Fibroblast of the conjunctiva (primary cell): ENCODE data around the gene CPEB3.
"Not testable (repeated sequence)": the region's sequence is repeated elsewhere in the genome, so short reads cannot be mapped to it uniquely, and the experiment has no call there.

Source experiments
- DNase-seq: peaks from one replicate; pipeline ENCODE4 v3.0.0-alpha.2; 2010; ENCODE audit warnings: low read depth

The CPEB3 gene

DNA sequence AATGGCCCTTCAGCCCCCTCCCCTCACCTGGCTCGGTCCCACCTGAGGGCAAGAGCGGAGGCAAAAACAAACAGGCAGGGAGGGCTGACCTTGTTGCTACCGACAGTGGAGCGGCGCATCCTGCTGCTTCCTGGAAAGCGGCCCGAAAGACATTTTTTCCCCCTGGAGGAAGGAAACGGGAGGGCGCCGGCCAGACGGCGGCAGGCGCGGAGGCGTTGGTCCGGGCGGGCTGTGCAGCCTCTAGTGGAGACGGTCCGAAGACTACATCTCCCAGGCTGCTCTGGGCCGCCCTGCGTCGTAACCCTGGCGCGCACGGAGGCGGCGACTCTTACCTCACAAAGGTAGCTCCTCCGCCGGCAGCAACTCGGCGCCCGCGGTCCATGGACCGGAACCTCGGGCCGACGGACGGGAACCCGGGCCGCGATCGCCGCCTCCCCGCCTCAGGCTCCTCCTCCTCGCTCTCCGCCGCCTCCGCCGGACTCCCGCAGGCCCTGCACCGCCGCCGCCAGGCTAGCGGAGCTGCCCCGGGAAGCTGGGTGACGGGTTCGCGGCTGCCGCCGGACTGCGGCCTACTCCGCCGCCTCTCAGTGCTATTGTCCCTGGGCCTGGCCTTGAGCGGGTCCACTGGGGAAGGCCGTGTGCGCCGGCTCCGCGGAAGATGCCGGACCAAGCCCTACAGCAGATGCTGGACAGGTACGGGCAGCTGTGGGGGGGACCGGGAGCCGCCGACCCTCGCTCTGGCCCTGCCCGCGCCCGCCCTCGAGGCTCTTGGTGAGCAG is at the start of gene CPEB3, which contains the start of gene MARCHF5:
Gene CPEB3 (minus strand): TSS at position 242 of the 779 bp plus-strand sequence. CDS start 50,728 bp downstream, outside the sequence.
Gene MARCHF5 (plus strand): TSS at position 331 of the 779 bp plus-strand sequence. CDS start 328 bp downstream, at position 659.
- DNase-seq = peak; percentile 93

DNA sequence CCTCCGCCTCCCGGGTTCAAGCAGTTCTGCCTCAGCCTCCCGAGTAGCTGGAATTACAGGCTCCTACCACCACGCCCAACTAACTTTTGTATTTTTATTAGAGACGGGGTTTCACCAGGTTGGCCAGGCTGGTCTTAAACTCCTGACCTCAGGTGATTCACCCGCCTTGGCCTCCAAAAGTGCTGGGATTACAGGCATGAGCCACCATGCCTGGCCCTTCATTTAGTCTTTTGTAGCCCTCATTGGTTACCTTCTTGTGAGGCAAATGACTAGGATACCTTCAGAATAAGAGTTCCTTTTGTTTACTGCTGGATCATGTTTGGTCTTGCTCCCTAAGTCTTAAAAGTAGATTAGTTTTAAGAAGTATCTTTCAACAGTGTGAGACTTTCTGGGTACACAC is 39.0 kb upstream of the CPEB3 start:
- DNase-seq = not testable (repeated sequence)

DNA sequence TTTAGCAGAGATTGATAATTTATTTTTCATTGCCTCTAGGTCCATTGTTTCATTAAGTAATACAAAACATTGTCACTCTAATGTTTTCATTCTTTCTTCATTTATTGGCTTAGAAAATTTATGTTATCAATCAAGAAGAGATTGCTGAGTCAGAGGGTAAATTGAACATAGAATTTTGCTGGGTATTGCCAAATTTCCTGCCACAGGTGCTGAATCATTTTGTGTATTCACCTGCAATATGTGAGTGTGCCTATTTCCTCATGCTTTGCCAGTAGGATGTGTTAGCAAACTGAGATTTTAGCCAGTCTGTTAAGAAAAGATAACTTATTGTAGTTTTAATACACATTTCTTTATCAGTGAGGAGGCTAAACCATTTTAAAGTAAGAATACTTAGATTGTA is 38.1 kb upstream of the CPEB3 start:
- DNase-seq = no peak

DNA sequence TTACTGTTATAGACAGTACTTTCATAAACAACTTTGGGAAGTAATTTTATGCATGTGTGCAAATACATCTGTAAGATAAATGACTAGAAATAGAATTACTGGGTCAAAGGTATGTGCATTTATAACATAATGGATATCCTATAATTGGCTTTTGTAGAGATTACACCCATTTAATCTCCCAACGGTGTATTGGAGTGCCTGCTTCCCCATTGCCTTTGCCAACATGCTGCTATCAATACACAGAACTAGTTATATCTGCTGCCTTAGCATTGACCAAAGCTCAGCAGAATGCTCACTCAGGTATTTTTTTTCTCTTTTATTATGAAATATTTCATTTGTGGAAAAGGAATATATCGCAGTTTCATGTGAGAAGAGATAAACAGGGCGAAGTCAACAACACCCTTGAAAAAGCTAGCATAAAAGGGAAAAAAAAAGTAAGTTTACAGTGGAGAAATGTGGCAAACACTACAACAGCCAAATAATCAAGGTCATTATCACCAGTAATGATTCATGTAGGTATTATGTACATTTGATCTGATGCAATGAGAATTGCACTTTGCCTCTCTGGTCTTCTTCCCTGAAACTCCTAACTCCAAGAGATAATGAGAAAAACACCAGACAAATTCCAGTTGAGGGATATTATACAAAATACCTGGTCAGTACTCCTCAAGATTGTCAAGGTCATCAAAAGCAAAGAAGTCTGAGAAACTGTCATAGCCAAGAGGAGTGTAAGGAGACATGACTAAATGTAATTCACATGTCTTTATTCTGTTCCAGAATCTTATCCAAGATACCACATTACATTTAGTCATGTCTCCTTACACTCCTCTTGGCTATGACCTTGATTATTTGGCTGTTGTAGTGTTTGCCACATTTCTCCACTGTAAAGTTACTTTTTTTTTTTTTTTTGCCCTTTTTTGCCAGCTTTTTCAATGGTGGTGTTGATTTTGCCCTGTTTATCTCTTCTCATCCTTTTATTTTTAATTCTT is 36.9 kb upstream of the CPEB3 start:
- DNase-seq = no peak

DNA sequence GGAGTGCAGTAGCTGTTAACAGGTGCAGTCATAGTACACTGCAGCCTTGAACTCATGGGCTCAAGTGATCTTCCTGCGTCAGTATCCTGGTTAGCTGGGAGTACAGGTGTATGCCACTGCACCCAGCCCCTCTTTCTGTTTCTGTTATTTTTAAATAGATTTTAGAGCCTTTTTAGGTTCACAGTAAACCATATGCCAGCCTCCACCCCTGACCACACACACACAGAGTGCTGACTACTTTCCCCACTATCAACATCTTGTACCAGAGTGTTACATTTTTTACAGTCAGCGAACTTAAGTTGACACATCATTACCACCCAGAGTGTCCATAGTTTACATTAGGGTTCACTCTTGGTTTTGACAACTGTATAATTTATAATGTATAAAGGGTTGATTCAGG is 32.2 kb upstream of the CPEB3 start:
- no peak for DNase-seq

DNA sequence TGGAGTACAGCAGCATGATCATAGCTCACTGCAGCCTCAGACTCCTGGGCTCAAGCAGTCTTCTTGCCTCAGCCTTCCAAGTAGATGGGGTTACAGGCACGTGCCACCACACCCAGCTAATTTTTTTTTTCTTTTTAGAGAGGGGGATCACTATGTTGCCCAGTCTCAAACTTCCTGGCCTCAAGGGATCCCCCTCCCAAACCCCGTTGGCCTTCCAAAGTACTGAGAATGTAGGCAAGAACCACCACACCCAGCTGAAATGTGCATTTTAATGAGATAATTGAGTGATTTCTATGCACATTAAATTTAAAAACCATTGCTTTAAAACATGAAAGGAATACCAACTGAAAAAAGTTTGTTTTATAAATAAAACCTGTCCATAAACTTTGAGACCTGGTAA is 25.7 kb upstream of the CPEB3 start:
- no peak for DNase-seq

DNA sequence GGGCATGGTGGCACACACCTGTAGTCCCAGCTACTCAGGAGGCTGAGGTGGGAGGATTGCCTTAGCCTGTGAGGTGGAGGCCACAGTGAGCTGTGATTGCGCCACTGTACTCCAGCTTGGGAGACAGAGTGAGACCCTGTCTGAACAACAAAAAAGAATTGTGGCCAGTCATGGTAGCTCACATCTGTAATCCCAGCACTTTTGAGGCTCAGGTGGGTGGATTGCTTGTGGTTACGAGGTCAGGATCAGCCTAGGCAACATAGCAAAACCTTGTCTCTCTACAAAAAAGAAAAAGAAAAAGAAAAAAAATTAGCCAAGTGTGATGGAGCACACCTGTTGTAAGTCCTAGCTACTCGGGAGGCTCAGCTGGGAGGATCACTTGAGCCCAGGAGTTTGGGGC is 22.9 kb upstream of the CPEB3 start:
- DNase-seq = no peak

DNA sequence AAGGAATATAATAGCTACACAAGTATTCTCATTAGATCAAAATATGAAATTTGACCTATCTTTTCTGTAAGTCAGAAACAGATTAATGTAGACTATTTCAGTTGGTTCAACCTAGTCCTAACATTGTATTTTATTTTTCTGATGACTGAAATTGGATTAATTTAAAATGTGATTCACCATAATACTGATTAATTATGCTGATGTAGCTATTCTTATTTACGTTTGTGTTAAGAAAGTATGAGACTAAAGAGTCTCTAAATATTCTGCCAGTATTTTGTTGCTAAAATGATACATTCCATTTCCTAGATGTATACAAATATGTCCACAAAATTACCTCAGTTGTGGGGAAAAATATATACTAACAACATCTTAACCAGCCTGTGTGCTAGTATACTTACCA is 18.4 kb upstream of the CPEB3 start:
- DNase-seq = no peak

DNA sequence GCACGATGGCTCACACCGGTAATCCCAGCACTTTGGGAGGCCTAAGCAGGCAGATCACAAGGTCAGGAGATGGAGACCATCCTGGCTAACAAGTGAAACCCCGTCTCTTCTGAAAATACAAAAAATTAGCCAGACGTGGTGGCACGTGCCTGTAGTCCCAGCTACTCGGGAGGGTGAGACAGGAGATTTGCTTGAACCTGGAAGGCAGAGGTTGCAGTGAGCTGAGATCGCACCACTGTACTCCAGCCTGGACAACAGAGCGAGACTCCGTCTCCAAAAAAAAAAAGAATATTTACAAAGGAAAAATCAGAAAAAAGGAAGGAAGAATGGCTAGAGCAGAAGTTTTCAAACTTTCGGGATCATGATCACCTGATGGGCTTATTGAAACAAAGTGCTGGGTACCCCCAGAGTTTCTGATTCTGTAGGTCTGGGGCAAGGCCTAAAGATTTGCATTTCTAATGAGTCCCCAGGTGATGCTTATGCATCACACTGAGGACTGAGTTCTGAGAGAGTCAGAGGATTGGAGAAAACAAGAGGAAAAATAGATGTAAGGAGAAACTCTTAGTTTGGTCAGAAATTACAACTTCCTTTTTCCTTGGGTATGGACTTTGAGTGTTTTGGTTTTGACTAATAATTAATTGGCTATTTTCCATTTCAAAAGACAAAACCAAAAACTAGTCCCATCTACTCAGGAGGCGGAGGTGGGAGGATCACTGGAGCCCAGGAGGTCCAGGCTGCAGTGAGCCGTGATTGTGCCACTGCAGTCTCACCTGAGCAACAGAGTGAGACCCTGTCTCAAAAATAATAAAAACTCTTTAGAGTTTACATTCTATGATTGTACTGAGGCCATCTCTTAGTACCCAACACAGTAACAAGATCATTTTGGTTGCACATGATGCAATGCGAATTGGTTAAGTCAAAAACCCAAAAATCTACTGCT is 14.5 kb upstream of the CPEB3 start:
- DNase-seq = no peak

DNA sequence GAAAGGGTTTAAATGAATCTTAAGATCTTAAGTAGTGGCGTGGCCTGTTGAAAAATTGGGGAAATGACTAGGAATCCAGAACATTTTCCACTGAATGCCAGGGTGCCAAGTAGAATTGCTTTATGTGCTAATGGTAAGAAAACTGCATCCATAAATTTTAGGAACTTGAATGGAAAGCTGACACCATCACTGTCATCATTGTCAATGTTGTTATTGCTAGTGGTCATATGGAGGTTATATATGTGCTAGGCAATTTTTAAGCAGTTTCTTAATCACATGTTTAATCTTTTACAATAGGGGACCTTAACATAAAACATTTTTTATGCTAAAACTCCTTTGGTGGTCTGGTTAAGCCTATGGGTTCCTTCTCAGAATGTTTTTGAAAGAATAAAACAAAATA is 13.2 kb upstream of the CPEB3 start:
- DNase-seq = no peak

DNA sequence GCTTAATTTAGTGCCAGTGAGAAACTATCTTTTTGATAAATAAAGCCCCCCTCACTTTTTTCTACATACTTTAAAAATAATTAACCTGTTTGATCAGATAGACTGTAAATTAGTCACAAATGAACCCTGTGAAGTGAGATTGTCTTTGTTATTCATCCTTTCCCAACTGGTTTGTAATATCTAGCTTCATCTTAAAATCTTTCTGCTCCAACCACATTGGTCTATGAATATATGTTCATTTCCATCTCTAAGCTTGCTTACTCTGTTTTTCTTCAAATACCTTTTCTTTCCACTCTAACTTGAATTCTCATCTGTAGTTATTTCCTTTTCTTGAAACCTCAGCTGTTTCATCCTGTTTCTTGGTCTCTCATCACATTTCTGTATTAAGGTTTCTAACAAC is 12.2 kb upstream of the CPEB3 start:
- DNase-seq = no peak

DNA sequence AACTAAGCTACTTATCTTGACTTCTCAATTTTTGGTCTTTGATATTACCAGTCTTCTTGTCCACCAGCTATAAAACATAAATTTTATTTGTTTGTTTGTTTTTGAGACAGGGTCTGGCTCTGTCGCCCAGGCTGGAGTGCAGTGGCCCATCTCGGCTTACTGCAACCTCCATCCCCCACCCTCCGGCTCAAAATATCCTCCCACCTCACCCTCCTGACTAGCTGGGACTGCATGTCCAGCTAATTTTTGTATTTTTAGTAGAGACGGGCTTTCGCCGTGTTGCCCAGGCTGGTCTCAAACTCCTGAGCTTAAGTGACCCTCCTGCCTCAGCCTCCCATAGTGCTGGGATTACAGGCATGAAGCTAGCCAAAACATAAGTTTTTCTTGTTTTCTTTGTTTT is 7.6 kb upstream of the CPEB3 start:
- DNase-seq = no peak

DNA sequence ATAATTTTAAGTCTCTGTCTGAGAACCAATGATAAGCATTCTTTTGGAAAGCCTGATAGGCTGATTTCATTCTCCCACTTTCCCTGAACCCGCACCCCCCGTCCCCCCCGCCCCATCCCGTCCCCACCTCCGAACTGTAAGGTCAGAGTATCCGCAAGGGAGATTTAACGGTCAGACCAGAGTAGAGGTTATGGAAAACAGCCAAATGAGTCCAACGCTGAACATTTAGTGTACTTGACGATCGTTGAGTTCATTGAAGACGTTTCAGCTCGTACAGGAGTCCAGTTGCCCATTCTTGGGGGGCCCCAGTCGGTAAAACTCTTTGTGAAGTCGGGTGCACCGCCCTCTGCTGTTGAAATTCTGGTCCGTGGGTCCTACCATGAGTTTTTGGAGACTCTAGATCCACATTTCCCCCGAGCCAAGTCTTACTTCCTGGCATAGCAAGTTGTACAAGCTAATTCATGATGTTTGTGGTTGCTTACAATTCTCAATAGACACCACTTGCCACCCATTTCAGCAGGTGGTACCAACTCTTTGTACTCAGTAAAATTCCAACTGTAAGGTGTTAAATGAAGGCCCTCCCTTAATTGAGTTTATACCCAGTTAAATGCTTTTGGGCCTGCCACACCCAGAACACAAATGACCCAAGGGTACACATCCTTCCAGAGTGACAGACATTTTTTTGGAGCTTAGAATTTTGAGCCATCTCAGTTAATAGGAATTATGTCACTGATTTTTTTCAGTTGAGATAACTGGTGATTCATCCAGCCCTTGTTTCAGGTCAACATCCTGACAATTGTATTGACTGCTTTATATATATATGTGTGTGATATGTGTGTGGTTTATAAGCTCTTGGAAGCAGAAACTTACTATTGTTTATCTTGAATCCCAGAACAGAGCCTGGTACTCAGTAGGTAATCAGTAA is 1.3 kb upstream of the CPEB3 start:
- peak; percentile 37 for DNase-seq

DNA sequence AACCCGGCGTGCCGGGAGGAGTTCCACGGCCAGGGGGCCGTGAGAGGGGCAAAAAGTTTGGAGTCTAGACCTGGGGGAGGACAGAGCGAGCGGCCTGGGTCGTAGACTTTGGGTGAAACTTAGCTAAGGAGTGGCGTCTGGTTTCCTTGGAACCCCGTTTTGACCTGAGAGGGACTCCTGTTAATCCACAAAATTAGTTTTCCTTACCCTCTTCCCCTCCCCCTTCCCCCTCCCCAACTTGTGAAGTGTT is 663 bp upstream of the CPEB3 start:
- no peak for DNase-seq

DNA sequence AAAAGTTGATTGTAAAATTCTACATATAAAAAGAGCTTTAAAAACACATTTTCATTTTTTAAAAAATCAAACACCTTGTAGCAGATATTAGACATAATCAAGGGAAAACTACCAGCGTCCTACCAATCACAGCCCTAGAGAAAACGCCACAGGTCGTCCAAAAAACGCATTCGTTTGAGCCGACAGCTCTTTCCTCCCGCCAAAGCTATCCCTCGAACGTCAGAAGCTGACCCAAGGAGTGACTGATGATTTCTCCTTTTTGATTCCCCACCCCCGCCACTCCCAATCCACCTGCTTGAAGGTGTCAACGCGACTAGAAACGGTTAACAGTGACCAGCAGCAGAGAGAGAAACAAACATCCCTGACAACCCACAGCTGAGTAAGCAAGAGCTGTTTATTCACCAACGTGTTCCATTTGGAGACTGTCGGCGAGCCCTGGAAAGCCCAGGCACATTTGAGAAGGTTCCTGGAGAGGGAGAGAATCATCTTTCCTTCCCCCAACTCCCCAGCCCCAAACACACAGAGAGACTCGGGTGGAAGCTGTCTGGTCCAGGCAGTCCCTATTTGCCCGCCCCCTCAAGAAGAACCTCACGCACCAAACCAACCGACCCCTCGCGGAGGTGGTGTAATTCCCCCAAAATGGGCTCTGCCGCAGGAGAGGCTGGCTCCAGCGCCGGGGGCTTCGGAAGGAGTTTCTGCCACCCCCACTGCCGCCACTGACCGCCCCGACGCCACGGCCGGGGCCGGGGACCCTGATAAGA is 622 bp downstream of the CPEB3 start:
- peak; percentile 4 for DNase-seq

DNA sequence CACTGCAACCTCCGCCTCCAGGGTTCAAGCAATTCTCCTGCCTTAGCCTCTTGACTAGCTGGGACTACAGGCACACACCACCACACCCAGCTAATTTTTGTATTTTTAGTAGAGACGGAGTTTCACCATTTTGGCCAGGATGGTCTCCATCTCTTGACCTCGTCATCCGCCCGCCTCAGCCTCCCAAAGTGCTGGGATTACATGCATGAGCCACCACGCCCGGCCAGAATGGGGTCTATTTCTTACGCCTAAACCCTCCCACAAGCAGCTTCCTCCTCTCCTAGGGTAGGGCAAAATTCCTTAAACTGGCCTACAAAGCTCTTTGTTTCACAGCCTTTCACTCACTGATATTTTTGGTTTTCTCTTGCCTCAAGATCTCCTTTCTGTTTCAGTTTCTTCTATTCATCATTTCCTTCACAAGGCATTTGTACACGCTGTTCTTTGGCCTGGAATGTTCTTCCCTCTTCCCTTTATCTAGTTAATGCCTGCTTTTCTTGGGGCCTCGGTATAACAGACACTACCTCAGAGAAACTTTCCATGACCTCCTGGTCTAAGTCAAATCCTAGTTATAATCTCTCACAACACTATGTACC is 6.7 kb downstream of the CPEB3 start:
- no peak for DNase-seq

DNA sequence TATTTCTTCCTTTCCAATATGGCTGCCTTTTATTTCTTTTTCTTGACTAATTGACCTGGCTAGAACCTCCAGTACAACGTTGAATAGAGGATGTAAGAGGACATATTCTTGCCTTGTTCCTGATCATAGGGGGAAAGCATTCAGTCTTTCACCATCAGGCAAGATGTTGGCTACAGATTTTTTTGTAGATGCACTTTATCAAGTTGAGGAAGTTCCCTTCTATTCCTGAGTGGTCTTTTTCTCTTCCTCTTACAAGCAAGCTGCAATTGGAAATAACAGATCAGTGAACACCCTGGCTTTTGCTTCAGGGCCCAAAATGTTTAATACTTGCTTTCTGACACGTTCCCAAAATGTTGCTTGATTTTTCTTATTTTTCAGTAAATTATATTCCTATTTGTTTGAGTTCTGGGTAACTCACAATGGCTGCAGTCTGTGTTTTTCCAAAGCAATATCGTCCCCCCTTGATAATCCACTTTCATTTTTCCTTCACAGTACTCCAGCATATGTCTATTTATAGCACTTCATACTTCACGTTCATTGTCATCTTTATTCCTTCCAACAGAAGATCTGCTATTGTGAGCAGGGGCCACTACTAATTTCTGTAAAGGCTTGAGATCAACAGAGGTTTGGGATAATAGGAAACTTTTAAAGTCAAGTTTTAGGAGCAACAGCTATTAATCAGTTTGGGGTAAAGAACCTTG is 11.7 kb downstream of the CPEB3 start:
- DNase-seq = no peak

DNA sequence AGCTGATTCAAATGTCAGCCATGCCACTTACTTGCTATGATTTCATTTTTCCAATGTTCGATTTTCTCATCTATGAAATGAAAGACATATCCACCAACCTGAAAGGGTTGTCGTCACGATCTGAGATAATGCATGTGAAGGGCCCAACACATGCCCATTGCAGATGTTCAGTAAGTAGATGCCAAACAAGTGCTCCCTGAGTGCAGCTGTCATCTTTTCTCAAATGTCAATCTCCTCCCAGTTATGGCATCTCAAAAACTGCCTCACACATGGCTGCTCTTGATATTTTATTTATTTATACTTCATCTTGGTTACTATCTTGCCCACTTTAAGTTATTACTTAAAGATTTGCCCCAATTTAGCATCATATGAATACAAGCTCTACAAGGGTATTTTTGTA is 16.8 kb downstream of the CPEB3 start:
- DNase-seq = no peak

DNA sequence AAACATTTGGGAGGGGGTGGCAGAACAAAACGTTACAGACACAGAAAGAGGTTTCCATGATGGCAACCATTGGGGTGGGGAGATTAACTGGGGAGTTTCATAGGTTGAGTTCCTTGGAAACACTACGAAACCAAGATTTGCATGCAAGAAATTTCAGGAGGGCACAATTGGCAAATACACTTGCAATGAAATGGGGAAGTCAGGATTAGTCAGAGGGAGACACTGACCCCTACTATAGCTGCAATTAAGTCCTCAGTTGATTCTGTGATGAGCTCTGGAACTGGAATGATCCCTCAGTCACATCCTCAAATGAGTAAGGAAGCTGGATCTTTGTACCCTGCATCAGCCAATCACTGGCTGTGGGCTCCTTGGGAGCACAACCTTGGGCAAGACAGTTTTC is 22.1 kb downstream of the CPEB3 start:
- no peak for DNase-seq
